ENCODE measurements around the gene OTUB1. TPM values are rescaled to one million over a fixed set of nuclear protein-coding genes. Genes with fewer than 3 reads are reported as not detected.

The OTUB1 gene
- total RNA-seq, 1 experiment from 2014 or later, result 87.0 TPM

DNA sequence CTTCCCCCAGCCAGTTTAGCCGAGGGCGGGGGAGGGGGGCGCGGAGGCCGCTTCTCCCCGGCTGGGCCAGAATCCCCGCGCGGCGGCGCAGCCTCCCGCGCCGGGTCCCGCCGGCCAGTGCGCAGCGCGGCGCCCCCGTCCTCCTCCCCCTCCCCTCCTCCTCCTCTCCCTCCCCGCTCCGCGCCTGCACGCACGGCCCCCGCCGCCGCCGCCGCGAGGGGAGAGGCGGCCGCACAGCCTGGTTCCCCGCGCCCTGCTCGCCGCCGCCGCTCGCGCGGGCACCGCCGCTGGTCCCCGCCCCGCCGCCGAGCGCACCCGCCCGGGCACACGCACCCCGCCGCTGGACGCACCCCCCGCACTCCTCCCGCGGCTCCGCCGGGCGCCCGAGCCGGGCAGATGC lies 49.3 kb downstream of the OTUB1 start, which contains the start of gene FLRT1:
FLRT1 (plus strand) TSS at position 356 of the 400 bp plus-strand sequence. CDS start 80,337 bp downstream, outside the sequence.
- Histone ChIP-seq H3K4me1 (ENCODE audit: control insufficient read depth in 1 of 2, insufficient read depth in 2 of 2, low read length in 2 of 2) (no peaks in the 10 kb centered on the region; a peak in 1 of 4 replicates), H3K9me3 (ENCODE audit: control insufficient read depth in 1 of 2, insufficient read depth in 1 of 2, low read depth in 1 of 2, low read length in 2 of 2) (no peaks in the 10 kb centered on the region), H3K27me3 (ENCODE audit: insufficient read depth, low read length) (no peaks in the 10 kb centered on the region), H3K4me3 (replicated peaks in 1 of 2; ENCODE audit: low read depth in 1 of 2, low read length in 2 of 2) (no peak within 1 kb of the TSS), H3K4me2 (ENCODE audit: low read length) (no peak within 1 kb of the TSS), H3K36me3 (ENCODE audit: control insufficient read depth in 1 of 2, insufficient read depth in 2 of 2, low read length in 2 of 2) (no peaks in the 10 kb centered on the region), H3K27ac (ENCODE audit: low read depth, low read length) (no peak within 1 kb of the TSS), H2AFZ (ENCODE audit: low read depth, low read length, poor library complexity, severe bottlenecking) (no peak within 1 kb of the TSS), H3K9ac (ENCODE audit: low read length) (no peak within 1 kb of the TSS), H4K20me1 (ENCODE audit: insufficient read depth) (no peaks in the 10 kb centered on the region), H3K79me2 (ENCODE audit: insufficient read depth, low read length) (no peaks in the 10 kb centered on the region), H3K9me2 (ENCODE audit: insufficient read depth) (no peaks in the 10 kb centered on the region)
- ATAC-seq (no peak), DNase-seq (ENCODE audit: low read depth, low spot score) (no peak)
- TF ChIP-seq TCF7L2 (IDR thresholded peaks at IDR 0.05; ENCODE audit: borderline replicate concordance, extremely low read depth, insufficient read depth, insufficient read length) (no peak), CEBPB (IDR thresholded peaks at IDR 0.05; ENCODE audit: low read depth) (no peak), POLR2A (IDR thresholded peaks at IDR 0.05; ENCODE audit: borderline replicate concordance, extremely low read depth, insufficient read depth, insufficient read length) (no peak), YY1 (IDR thresholded peaks at IDR 0.05; ENCODE audit: extremely low read depth, insufficient replicate concordance, low read depth, low read length) (no peak), EZH2 (IDR thresholded peaks at IDR 0.05) (no peak), EZH2phosphoT487 (IDR thresholded peaks at IDR 0.05; ENCODE audit: borderline replicate concordance) (no peak), JUND (IDR thresholded peaks at IDR 0.05) (no peak), ATF3 (IDR thresholded peaks at IDR 0.05) (no peak), RAD21 (IDR thresholded peaks at IDR 0.05; ENCODE audit: low read depth) (no peak), ZFX (IDR thresholded peaks at IDR 0.05) (no peak), CBX3 (IDR thresholded peaks at IDR 0.05; ENCODE audit: low read depth) (no peak), POLR2AphosphoS5 (IDR thresholded peaks at IDR 0.05; ENCODE audit: low read depth, low read length) (no peak), EGR1 (IDR thresholded peaks at IDR 0.05; ENCODE audit: low read depth) (no peak), ELF1 (IDR thresholded peaks at IDR 0.05; ENCODE audit: borderline replicate concordance, low read depth) (no peak), SIN3A (IDR thresholded peaks at IDR 0.05; ENCODE audit: low read depth) (no peak), FOSL1 (IDR thresholded peaks at IDR 0.05; ENCODE audit: low read depth) (no peak)
- TF ChIP-seq, protein P1, sequence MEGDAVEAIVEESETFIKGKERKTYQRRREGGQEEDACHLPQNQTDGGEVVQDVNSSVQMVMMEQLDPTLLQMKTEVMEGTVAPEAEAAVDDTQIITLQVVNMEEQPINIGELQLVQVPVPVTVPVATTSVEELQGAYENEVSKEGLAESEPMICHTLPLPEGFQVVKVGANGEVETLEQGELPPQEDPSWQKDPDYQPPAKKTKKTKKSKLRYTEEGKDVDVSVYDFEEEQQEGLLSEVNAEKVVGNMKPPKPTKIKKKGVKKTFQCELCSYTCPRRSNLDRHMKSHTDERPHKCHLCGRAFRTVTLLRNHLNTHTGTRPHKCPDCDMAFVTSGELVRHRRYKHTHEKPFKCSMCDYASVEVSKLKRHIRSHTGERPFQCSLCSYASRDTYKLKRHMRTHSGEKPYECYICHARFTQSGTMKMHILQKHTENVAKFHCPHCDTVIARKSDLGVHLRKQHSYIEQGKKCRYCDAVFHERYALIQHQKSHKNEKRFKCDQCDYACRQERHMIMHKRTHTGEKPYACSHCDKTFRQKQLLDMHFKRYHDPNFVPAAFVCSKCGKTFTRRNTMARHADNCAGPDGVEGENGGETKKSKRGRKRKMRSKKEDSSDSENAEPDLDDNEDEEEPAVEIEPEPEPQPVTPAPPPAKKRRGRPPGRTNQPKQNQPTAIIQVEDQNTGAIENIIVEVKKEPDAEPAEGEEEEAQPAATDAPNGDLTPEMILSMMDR (IDR thresholded peaks at IDR 0.05 in 2 of 3, conservative IDR thresholded peaks at IDR 0.05 in 1 of 3; ENCODE audit: borderline replicate concordance in 1 of 3, insufficient read depth in 1 of 3, low read depth in 2 of 3, low read length in 2 of 3), result no peak
- TF ChIP-seq, protein P2, sequence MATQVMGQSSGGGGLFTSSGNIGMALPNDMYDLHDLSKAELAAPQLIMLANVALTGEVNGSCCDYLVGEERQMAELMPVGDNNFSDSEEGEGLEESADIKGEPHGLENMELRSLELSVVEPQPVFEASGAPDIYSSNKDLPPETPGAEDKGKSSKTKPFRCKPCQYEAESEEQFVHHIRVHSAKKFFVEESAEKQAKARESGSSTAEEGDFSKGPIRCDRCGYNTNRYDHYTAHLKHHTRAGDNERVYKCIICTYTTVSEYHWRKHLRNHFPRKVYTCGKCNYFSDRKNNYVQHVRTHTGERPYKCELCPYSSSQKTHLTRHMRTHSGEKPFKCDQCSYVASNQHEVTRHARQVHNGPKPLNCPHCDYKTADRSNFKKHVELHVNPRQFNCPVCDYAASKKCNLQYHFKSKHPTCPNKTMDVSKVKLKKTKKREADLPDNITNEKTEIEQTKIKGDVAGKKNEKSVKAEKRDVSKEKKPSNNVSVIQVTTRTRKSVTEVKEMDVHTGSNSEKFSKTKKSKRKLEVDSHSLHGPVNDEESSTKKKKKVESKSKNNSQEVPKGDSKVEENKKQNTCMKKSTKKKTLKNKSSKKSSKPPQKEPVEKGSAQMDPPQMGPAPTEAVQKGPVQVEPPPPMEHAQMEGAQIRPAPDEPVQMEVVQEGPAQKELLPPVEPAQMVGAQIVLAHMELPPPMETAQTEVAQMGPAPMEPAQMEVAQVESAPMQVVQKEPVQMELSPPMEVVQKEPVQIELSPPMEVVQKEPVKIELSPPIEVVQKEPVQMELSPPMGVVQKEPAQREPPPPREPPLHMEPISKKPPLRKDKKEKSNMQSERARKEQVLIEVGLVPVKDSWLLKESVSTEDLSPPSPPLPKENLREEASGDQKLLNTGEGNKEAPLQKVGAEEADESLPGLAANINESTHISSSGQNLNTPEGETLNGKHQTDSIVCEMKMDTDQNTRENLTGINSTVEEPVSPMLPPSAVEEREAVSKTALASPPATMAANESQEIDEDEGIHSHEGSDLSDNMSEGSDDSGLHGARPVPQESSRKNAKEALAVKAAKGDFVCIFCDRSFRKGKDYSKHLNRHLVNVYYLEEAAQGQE (IDR thresholded peaks at IDR 0.05; ENCODE audit: low read depth), result no peak
- RAD21 ChIA-PET (ENCODE audit: low non-redundant PET in 1 of 2, low total read pairs in 2 of 2, uncharacterized antibody in 2 of 2, unreplicated experiment in 2 of 2), result no interaction called here
- intact Hi-C loops (cut with micrococcal nuclease), result no loop called here
- POLR2A ChIA-PET, result no interaction called here
- BruUV-seq (replicated peaks), result no TSS peak
- CTCF ChIA-PET, result no interaction called here
